WERI-Rb-1 (cell line): ENCODE measurements around the gene CYGB.

Experiments used
- DNase-seq: peaks from one replicate; pipeline ENCODE4 v3.0.0-alpha.2; 2020
- H3K27ac ChIP-seq: fragments of 250-450 bp; sonication (Bioruptor Pico); 2 replicates; pipeline ENCODE4 v1.5.1; 2020; ENCODE audit warnings: mild to moderate bottlenecking, moderate library complexity
- H3K27me3 ChIP-seq: fragments of 250-450 bp; sonication (Bioruptor Pico); 2 replicates; pipeline ENCODE4 v1.5.1; 2021; ENCODE audit warnings: mild to moderate bottlenecking, low read depth, moderate library complexity; ENCODE audit not compliant: insufficient read depth, severe bottlenecking
- H3K36me3 ChIP-seq: fragments of 250-450 bp; sonication (Bioruptor Pico); 2 replicates; pipeline ENCODE4 v1.5.1; 2020; ENCODE audit warnings: mild to moderate bottlenecking, moderate library complexity
- H3K4me3 ChIP-seq: 2 replicates; pipeline ENCODE4 v1.5.1; 2011; ENCODE audit warnings: low read depth, mild to moderate bottlenecking, control low read depth, low read length
- H3K9me3 ChIP-seq: fragments of 250-450 bp; sonication (Bioruptor Pico); 2 replicates; pipeline ENCODE4 v1.5.1; 2021; ENCODE audit warnings: mild to moderate bottlenecking, moderate library complexity; ENCODE audit not compliant: severe bottlenecking
- TF ChIP-seq, protein P1 (sequence below): IDR thresholded peaks from 2 replicates; pipeline ENCODE4 v1.5.1; 2011; ENCODE audit warnings: low read depth, mild to moderate bottlenecking, control low read depth, inconsistent platforms, low read length

Gene CYGB

DNA sequence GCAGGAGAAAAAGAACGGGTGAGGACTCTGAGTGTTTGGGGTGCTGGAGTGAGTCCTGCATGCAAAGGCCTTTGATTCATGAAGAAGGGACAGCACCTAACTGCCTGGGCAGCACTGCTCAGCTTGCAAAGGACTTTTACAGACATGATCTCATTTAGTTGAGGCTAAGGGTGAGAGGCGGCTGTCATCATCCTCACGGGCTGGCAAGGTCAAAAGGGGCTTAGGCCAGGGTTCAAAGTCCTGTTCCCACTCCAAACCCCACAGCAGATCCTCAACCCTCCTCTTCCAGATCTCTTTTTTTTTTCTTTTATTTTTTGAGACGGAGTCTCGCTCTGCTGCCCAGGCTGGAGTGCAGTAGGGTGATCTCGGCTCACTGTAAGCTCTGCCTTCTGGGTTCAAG is 41.0 kb downstream of the CYGB start:
- H3K27ac ChIP-seq: no peak overlapping the region
- no peaks in the 10 kb centered on the region for H3K9me3 ChIP-seq
- no peaks in the 10 kb centered on the region for H3K36me3 ChIP-seq
- no peak for DNase-seq
- TF ChIP-seq, protein P1, sequence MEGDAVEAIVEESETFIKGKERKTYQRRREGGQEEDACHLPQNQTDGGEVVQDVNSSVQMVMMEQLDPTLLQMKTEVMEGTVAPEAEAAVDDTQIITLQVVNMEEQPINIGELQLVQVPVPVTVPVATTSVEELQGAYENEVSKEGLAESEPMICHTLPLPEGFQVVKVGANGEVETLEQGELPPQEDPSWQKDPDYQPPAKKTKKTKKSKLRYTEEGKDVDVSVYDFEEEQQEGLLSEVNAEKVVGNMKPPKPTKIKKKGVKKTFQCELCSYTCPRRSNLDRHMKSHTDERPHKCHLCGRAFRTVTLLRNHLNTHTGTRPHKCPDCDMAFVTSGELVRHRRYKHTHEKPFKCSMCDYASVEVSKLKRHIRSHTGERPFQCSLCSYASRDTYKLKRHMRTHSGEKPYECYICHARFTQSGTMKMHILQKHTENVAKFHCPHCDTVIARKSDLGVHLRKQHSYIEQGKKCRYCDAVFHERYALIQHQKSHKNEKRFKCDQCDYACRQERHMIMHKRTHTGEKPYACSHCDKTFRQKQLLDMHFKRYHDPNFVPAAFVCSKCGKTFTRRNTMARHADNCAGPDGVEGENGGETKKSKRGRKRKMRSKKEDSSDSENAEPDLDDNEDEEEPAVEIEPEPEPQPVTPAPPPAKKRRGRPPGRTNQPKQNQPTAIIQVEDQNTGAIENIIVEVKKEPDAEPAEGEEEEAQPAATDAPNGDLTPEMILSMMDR: no peak
- no peaks in the 10 kb centered on the region for H3K27me3 ChIP-seq
- H3K4me3 ChIP-seq: no peak overlapping the region

DNA sequence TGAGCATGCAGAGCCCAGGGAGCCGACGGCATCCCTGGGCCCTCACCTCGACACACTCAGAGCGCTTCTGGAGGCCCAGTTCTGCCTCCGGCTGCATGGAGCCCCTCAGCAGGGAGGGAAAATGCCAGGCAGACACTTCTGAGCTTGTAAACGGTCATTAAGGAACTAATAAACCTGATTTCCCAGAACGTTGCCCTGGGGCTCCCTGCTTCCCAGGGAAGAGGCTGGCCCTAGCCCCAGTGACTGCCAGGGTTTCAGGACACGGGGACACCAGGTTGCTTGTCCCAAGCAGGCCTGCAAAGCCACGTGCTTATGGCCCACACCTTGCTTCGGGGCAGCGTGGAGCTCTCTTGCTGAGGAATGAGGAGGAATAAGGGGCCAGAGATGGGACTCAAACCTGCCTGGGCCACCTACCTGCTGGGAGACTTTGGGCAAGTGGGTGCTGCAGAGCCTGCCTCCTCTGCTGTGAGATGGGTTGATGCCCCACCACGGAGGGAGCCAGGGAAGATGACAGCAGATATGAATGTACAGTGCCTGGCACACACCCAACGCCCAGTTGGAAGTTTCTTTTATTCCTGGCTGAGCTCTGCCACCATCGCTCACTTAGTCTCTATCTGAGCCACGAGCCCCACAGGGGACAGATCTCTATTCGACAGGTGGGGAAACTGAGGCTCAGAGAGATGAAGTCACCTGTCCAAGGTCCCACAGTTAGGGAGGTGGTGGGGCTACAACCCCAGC is 41.7 kb downstream of the CYGB start:
- no peaks in the 10 kb centered on the region for H3K36me3 ChIP-seq
- H3K4me3 ChIP-seq: no peak overlapping the region
- no peak overlapping the region for H3K27ac ChIP-seq
- no peaks in the 10 kb centered on the region for H3K27me3 ChIP-seq
- no peak for DNase-seq
- no peaks in the 10 kb centered on the region for H3K9me3 ChIP-seq
- TF ChIP-seq, protein P1: no peak

DNA sequence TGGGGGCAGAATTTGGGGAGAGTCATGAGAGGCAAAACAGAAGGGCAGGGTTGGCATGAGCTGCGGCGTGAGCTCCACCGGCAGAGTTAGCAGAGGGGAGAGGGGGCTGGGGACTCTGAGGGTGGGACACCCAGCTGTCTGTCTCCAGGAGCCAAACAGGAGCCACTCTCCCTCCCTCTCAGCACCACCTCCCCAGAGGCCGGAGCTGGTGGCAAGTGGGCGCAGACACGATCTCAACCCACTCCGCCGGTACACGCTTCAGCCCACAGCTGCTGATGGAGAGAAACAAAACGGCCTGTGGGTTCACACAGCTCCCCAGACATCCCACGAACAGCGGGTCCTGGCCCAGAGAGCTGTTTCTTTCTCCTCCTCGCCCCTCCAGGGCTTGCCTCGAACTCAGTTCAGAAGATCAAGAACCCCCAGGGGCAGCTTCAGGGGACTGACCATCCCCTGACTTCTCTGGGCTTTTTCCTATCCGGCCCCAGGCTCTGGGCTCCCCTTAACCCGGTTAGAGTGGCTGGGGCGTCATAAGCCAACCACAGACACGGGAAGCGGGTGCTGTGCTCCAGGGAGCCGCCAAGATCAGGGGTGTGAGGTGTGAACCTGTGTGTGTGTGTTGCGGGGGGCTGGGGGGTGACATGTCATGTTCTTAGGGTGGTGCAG is 43.9 kb downstream of the CYGB start:
- Histone ChIP-seq H3K27ac (no peak overlapping the region), H3K4me3 (no peak overlapping the region)
- TF ChIP-seq, protein P1: no peak

DNA sequence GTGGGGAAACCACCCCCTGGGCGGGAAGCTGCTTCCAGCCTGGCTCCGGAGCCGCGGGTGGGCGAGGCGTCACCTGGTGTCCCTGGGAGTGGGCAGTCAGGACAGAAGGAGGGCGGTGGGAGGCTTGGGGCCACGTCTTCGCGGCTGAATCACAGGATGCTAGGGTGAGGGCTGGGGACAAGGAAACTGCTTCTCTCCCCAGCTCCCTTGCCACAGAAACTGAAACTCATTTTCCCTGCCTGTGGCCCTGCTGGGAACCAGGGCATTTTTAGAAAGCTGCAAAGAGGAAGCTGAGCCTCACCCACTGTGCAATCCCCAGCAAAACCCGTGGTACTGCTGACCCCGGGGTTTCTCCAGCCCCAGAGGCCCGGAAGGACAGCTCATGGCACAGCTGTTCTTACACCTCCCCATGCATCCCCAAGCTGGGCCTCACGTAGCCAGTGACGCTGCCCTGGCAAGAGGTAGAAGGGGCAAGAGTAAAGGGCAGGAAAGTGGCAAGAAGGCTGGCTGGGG is 44.5 kb downstream of the CYGB start:
- TF ChIP-seq, protein P1: no peak
- Histone ChIP-seq H3K4me3 (no peak overlapping the region), H3K36me3 (no peaks in the 10 kb centered on the region), H3K27me3 (no peaks in the 10 kb centered on the region), H3K9me3 (no peaks in the 10 kb centered on the region), H3K27ac (no peak overlapping the region; the same call in 1 of the 2 replicates)
- no peak for DNase-seq

More for the DNA sequence above, 43.9 kb downstream of the CYGB start:
- DNase-seq: no peak
- H3K27me3 ChIP-seq: no peaks in the 10 kb centered on the region
- no peaks in the 10 kb centered on the region for H3K36me3 ChIP-seq
- H3K9me3 ChIP-seq: no peaks in the 10 kb centered on the region

DNA sequence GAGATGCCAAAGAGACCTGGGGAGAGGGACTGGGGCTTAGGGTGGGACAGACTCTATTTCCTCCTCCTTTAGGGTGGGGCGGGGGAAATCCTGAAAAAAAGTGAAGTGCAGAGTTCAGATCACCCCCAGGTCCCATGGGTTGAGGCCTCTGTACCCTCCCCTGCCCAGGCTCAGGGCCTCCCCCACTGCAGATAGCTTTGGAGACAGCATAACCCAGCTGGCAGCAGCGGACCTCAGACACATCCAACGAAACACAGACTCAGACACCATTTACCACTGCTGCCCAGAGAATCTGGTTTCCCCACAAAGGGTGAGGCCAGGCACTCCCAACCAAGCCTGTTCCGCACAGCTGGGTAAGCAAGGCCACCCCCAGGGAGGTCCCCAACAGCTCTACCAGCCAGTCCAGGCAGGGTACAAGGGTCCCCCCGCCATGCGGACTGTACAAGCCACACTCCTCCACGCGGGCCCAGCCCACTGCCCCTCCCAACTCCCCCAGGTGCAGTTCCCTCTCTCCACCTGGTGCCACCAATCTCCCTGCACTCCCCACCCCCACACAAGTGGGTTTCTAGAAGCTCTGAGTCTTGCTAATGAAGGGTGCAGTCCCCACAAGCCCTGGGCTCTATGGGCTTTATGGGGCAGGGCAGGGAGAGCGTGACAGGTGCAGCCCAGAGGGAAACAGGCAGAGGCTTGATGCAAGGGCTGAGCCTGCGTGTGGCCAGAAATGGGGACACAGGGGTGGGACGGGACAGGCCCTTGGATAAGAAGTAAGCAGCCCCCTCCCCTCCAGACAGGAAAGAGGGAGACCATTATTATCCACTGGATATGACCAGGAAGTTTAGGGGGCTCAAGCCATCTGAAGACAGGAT is 45.2 kb downstream of the CYGB start:
- no peak for DNase-seq
- H3K9me3 ChIP-seq: no peaks in the 10 kb centered on the region
- no peaks in the 10 kb centered on the region for H3K27me3 ChIP-seq
- H3K4me3 ChIP-seq: no peak overlapping the region
- H3K36me3 ChIP-seq: no peaks in the 10 kb centered on the region
- no peak overlapping the region; the same call in none of the 2 replicates for H3K27ac ChIP-seq
- TF ChIP-seq, protein P1: no peak
